LNCAP (cell line): Measurements from ENCODE around the gene AKIRIN2.

Experiments used
- TF ChIP-seq, protein P1 (sequence below): fragments of 450-650 bp; IDR thresholded peaks from 2 replicates; pipeline ENCODE4 v1.5.1; 2017; ENCODE audit warnings: mild to moderate bottlenecking

AKIRIN2 gene

DNA sequence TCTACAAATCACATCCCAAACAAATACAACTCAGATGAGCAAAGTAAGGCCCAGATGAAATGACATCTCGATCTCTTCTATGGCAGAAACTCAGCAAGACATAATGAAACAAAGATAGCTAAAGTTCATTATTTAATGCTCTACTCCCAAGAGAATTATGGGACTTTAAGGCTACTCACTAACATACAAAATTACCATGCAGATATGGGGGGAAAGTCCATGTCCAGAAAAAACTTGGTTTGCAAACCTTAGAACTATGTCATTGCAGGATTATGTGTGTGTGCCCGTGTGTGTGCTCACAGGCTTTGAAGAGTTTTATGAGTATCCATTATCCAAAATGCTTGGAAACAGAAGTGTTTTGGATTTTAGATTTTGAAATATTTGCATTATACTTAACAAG lies 34.0 kb downstream of the AKIRIN2 start:
- TF ChIP-seq, protein P1, sequence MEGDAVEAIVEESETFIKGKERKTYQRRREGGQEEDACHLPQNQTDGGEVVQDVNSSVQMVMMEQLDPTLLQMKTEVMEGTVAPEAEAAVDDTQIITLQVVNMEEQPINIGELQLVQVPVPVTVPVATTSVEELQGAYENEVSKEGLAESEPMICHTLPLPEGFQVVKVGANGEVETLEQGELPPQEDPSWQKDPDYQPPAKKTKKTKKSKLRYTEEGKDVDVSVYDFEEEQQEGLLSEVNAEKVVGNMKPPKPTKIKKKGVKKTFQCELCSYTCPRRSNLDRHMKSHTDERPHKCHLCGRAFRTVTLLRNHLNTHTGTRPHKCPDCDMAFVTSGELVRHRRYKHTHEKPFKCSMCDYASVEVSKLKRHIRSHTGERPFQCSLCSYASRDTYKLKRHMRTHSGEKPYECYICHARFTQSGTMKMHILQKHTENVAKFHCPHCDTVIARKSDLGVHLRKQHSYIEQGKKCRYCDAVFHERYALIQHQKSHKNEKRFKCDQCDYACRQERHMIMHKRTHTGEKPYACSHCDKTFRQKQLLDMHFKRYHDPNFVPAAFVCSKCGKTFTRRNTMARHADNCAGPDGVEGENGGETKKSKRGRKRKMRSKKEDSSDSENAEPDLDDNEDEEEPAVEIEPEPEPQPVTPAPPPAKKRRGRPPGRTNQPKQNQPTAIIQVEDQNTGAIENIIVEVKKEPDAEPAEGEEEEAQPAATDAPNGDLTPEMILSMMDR, result no peak

DNA sequence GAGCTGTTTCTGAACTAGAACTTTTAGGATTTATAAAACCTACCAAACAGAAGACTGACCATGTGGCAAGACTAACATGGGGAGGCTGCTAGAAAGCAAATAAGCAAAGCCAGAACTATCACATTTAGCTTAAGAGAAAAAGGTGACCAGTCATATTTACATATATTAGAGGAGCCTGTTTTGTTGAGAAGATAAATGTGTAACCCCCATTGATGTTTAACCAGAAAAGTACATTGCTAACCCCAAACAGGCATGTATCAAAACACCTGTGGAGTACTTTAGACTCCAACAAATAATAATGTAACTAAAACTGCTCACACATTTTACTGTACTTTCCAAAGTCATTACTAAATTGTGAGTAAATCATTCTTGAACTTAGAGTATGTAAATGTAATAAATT lies 35.0 kb downstream of the AKIRIN2 start:
- TF ChIP-seq, protein P1, result no peak

DNA sequence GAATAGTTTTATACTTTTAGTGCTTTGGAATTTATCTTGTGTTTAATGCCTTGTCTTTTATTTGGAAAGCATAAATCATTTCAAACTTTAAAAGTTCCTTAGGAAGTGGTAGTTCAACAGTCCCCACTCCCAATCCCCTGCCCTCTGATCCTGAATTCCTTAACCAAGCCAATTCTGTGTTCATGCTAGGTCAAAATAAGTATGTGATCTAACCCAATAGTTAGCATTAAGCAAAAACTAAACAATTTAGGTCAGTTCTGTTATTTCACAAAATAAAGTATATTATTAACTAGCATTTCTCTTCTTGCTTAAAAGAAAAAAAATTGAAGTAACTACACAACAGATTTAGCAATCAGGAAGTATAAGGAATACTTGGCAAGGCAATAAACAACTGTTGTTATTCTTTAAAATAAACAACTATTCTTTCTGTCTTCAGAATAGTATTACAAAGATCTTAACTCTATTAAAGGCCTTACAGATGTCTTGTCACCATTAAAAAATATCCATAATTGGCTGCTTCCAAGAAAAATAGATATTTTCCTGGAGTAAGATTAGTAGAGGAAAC lies 37.0 kb downstream of the AKIRIN2 start:
- TF ChIP-seq, protein P1, result no peak

DNA sequence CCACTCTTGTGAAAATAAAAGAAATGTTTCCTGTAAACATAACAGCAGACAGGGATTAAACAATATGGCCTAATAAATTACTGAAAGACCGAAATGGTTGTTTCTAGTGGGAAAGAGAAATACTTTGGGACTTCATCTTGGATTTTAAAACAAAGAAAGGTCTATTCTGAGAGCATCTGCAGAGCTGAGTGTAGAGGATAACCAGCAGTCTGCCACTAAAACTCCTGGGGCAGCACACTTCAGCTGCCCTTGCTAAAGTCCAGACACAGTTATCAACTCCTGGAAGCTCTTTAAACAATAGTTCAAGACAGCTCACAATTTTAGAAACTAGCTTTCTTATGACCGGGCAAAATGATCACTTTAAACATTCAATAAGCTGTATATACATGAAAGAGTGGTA lies 38.6 kb downstream of the AKIRIN2 start:
- TF ChIP-seq, protein P1, result no peak

DNA sequence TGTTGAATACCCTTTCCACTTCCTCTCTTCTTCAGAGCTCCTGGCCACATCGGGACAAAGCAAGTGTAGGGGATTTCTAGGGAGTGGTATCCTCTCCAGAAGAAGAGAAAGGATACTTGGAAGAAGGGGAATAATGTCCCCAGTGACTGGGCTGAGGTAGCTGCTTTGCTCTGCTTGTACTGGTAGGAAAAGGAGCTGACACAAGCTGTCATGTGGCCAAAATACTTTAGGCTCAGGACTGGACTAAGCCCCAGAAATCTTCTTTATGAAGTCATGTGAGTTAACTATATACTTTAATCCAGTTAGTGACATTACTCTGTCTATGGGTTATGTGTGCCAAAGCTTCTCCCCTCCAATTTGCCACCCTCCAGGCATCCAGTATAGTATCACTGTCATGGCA lies 40.5 kb downstream of the AKIRIN2 start:
- TF ChIP-seq, protein P1, result no peak

DNA sequence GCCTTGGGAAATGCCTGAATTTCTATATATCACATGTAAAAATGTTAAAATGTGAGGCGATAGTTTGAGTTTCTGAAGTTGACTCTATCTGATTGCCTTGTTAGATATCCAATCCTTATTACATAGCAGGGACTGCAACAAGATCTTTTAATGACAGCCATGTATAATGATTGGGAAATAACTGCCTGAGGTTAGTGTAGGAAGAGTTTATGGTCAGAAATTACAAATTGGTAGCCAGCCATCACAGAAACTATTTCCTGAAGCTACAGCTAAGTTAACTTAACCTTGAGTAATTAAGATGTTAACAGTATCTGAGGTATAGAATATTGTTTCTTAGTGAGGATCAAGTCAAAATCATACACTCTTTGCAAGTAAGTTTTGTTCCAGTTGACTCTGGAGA lies 41.0 kb downstream of the AKIRIN2 start:
- TF ChIP-seq, protein P1, result no peak

DNA sequence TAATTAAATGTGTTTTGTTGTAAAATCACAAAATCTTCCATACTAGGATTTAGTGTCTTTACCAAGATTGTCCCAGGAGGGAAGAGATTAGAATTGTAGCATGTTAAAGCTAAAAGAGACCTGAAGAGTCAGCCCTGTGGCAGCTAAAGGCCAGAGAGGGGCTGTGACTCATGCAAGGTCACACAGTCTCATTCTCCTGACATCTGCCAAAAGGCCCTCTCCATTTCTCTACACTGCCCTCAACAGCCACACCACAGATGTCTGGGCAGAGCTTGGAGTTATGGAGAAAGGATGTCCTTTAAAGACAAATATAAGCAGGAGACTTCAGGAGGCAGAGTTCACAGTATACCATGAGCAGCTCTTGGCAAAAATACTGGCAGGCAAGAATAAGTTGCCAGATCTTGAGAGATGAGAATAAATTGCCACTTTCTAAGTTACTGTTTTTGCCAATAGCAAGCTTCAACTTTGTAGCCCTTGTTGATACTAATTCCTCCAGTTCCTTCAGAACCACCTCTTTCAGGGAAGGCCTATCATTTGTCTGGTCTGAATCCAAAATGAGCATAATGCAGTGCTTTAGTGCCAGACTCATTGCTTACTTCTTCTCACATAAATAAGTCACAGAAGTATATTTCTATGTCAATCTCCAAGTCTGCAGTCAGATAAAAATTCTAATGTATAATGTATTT lies 41.7 kb downstream of the AKIRIN2 start:
- TF ChIP-seq, protein P1, result no peak
